A549 (cell line): ENCODE results near the gene ZSCAN2.
"Not testable (repeated sequence)": the region's sequence is repeated elsewhere in the genome, so short reads cannot be mapped to it uniquely, and the experiment has no call there.

Experiments used
- CEBPB ChIP-seq, 2 experiments: fragments of >200 bp in 1 of 2; sonication (Bioruptor Twin) in 1 of 2; formaldehyde crosslinking in 1 of 2; IDR thresholded peaks; 2 replicates each; pipeline ENCODE4 v1.6.1; 2012 to 2016
- CTCF ChIP-seq: fragments of >200 bp; sonication (Bioruptor Twin); formaldehyde crosslinking; IDR thresholded peaks from 3 replicates; pipeline ENCODE4 v1.5.1; 2016
- FOSL2 ChIP-seq, 2 experiments: fragments of 450-650 bp in 1 of 2; fragments of >200 bp in 1 of 2; sonication (Bioruptor Twin) in 1 of 2; formaldehyde crosslinking; IDR thresholded peaks; 2 replicates each; pipeline versions ENCODE4 v1.5.0 to v1.6.1; 2016 to 2020; ENCODE audit warnings: mild to moderate bottlenecking in 1 of 2, moderate library complexity in 1 of 2
- KDM5A ChIP-seq: fragments of 200-600 bp; sonication (generic); IDR thresholded peaks from 2 replicates; pipeline ENCODE4 v1.6.1; 2016; ENCODE audit warnings: antibody characterized with exemption, mild to moderate bottlenecking
- MYC ChIP-seq: IDR thresholded peaks from 2 replicates; pipeline ENCODE4 v1.6.1; 2012; ENCODE audit warnings: mild to moderate bottlenecking, inconsistent platforms, low read length, improper control_type of control experiment, borderline replicate concordance
- RAD21 ChIP-seq, 2 experiments: fragments of >200 bp in 1 of 2; sonication (Bioruptor Twin) in 1 of 2; formaldehyde crosslinking in 1 of 2; IDR thresholded peaks in 1 of 2; conservative IDR thresholded peaks in 1 of 2; 2 replicates in 1 of 2; 3 replicates in 1 of 2; pipeline ENCODE4 v1.6.1; 2012 to 2018; ENCODE audit warnings: inconsistent platforms in 1 of 2
- TF ChIP-seq, protein P1 (sequence below): fragments of 200-600 bp; sonication (generic); IDR thresholded peaks from 2 replicates; pipeline ENCODE4 v1.6.1; 2016; ENCODE audit warnings: antibody characterized with exemption, mild to moderate bottlenecking, moderate library complexity

GRCh38 chr15:84579261-84579721 lies 21.5 kb upstream of the ZSCAN2 start:
- not testable (repeated sequence) for TF ChIP-seq KDM5A; CEBPB (IDR thresholded peaks at IDR 0.05); CTCF; MYC; FOSL2 (IDR thresholded peaks at IDR 0.05); FOSL2 (CRISPR knock-in tag; IDR thresholded peaks at IDR 0.05); RAD21 (conservative IDR thresholded peaks at IDR 0.05 in 1 of 2, IDR thresholded peaks at IDR 0.05 in 1 of 2)
- TF ChIP-seq, protein P1, sequence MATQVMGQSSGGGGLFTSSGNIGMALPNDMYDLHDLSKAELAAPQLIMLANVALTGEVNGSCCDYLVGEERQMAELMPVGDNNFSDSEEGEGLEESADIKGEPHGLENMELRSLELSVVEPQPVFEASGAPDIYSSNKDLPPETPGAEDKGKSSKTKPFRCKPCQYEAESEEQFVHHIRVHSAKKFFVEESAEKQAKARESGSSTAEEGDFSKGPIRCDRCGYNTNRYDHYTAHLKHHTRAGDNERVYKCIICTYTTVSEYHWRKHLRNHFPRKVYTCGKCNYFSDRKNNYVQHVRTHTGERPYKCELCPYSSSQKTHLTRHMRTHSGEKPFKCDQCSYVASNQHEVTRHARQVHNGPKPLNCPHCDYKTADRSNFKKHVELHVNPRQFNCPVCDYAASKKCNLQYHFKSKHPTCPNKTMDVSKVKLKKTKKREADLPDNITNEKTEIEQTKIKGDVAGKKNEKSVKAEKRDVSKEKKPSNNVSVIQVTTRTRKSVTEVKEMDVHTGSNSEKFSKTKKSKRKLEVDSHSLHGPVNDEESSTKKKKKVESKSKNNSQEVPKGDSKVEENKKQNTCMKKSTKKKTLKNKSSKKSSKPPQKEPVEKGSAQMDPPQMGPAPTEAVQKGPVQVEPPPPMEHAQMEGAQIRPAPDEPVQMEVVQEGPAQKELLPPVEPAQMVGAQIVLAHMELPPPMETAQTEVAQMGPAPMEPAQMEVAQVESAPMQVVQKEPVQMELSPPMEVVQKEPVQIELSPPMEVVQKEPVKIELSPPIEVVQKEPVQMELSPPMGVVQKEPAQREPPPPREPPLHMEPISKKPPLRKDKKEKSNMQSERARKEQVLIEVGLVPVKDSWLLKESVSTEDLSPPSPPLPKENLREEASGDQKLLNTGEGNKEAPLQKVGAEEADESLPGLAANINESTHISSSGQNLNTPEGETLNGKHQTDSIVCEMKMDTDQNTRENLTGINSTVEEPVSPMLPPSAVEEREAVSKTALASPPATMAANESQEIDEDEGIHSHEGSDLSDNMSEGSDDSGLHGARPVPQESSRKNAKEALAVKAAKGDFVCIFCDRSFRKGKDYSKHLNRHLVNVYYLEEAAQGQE, result not testable (repeated sequence)
